MM.1S (cell line): Measurements from ENCODE around the gene NDST1.

Experiments used
- DNase-seq: peaks from one replicate; pipeline ENCODE4 v3.0.0-alpha.2; 2015
- H2AFZ ChIP-seq: fragments of 300-600 bp; sonication (generic); 2 replicates; pipeline ENCODE4 v1.6.0; 2016; ENCODE audit warnings: antibody characterized with exemption, low read length
- H3F3A ChIP-seq: fragments of 300-600 bp; sonication (generic); 2 replicates; pipeline ENCODE4 v1.6.1; 2016; ENCODE audit warnings: mild to moderate bottlenecking, antibody characterized with exemption, low read length, moderate library complexity, mixed read lengths; ENCODE audit not compliant: insufficient read depth
- H3K27ac ChIP-seq: fragments of 300-600 bp; sonication (generic); 2 replicates; pipeline ENCODE4 v1.5.1; 2016; ENCODE audit warnings: mild to moderate bottlenecking, low read length
- H3K27me3 ChIP-seq: fragments of 300-600 bp; sonication (generic); replicated peaks from 2 replicates; pipeline ENCODE4 v1.6.0; 2016; ENCODE audit warnings: low read length; ENCODE audit not compliant: insufficient read depth
- H3K36me3 ChIP-seq: fragments of 300-600 bp; sonication (generic); replicated peaks from 2 replicates; pipeline ENCODE4 v1.6.1; 2016; ENCODE audit warnings: mild to moderate bottlenecking, low read length, mixed read lengths; ENCODE audit not compliant: insufficient read depth
- H3K4me1 ChIP-seq: fragments of 300-600 bp; sonication (generic); 2 replicates; pipeline ENCODE4 v1.6.1; 2016; ENCODE audit warnings: low read length, mixed read lengths
- H3K4me2 ChIP-seq: fragments of 300-600 bp; sonication (generic); 2 replicates; pipeline ENCODE4 v1.6.0; 2016; ENCODE audit warnings: low read depth, low read length
- H3K4me3 ChIP-seq: fragments of 300-600 bp; sonication (generic); 2 replicates; pipeline ENCODE4 v1.5.1; 2016; ENCODE audit warnings: low read length, mixed read lengths
- H3K79me2 ChIP-seq: fragments of 300-600 bp; sonication (generic); 2 replicates; pipeline ENCODE4 v1.6.1; 2016; ENCODE audit warnings: mixed run types, low read length, mixed read lengths
- H3K9ac ChIP-seq: fragments of 300-600 bp; sonication (generic); 2 replicates; pipeline ENCODE4 v1.6.1; 2016; ENCODE audit warnings: low read length, mixed read lengths
- H3K9me2 ChIP-seq: fragments of 300-600 bp; sonication (generic); replicated peaks from 2 replicates; pipeline ENCODE4 v1.6.1; 2016; ENCODE audit warnings: mild to moderate bottlenecking, low read length, mixed read lengths; ENCODE audit not compliant: insufficient read depth
- H3K9me3 ChIP-seq: fragments of 300-600 bp; sonication (generic); replicated peaks from 2 replicates; pipeline ENCODE4 v1.6.1; 2016; ENCODE audit warnings: mild to moderate bottlenecking, low read length, mixed read lengths; ENCODE audit not compliant: insufficient read depth
- H4K20me1 ChIP-seq: fragments of 300-600 bp; sonication (generic); 2 replicates; pipeline ENCODE4 v1.6.1; 2016; ENCODE audit warnings: mild to moderate bottlenecking, low read length, moderate library complexity, mixed read lengths; ENCODE audit not compliant: insufficient read depth
- CTCF ChIP-seq: fragments of 300-600 bp; sonication (generic); IDR thresholded peaks from 2 replicates; pipeline ENCODE4 v1.5.1; 2016; ENCODE audit warnings: antibody characterized with exemption, low read length, mixed read lengths
- EZH2 ChIP-seq: fragments of 300-600 bp; sonication (generic); optimal IDR thresholded peaks from 2 replicates; pipeline ENCODE3; 2017; ENCODE audit warnings: low read depth, mild to moderate bottlenecking, antibody characterized with exemption, low read length, mixed read lengths
- EZH2phosphoT487 ChIP-seq: fragments of 300-600 bp; sonication (generic); IDR thresholded peaks from 2 replicates; pipeline ENCODE4 v1.6.1; 2018; ENCODE audit warnings: antibody characterized with exemption, low read length

NDST1 gene

GRCh38 chr5:150593593-150593992 lies 85.7 kb downstream of the NDST1 start:
- no peaks in the 10 kb centered on the region for H3F3A ChIP-seq
- H3K27ac ChIP-seq, result no peak overlapping the region
- no peaks in the 10 kb centered on the region for H4K20me1 ChIP-seq
- H3K36me3 ChIP-seq, result no peaks in the 10 kb centered on the region
- H3K4me3 ChIP-seq, result no peak overlapping the region
- H3K79me2 ChIP-seq, result no peaks in the 10 kb centered on the region
- H3K9ac ChIP-seq, result no peak overlapping the region
- no peak overlapping the region for H3K4me2 ChIP-seq
- H2AFZ ChIP-seq, result no peak overlapping the region
- H3K4me1 ChIP-seq, result no peaks in the 10 kb centered on the region
- no peaks in the 10 kb centered on the region for H3K27me3 ChIP-seq
- TF ChIP-seq CTCF, result no peak
- TF ChIP-seq EZH2phosphoT487, result no peak
- no peak for TF ChIP-seq EZH2
- H3K9me3 ChIP-seq, result no peaks in the 10 kb centered on the region
- no peaks in the 10 kb centered on the region for H3K9me2 ChIP-seq
- DNase-seq, result no peak

GRCh38 chr5:150593996-150594395 lies 86.1 kb downstream of the NDST1 start:
- H3K79me2 ChIP-seq, result no peaks in the 10 kb centered on the region
- no peak overlapping the region for H3K4me3 ChIP-seq
- H3K4me2 ChIP-seq, result no peak overlapping the region
- H3F3A ChIP-seq, result no peaks in the 10 kb centered on the region
- no peaks in the 10 kb centered on the region for H3K36me3 ChIP-seq
- no peaks in the 10 kb centered on the region for H3K27me3 ChIP-seq
- H3K9ac ChIP-seq, result no peak overlapping the region
- H2AFZ ChIP-seq, result no peak overlapping the region
- H3K4me1 ChIP-seq, result no peaks in the 10 kb centered on the region
- H4K20me1 ChIP-seq, result no peaks in the 10 kb centered on the region
- H3K9me2 ChIP-seq, result no peaks in the 10 kb centered on the region
- H3K9me3 ChIP-seq, result no peaks in the 10 kb centered on the region
- no peak overlapping the region for H3K27ac ChIP-seq
- no peak for TF ChIP-seq EZH2
- no peak for TF ChIP-seq CTCF
- no peak for TF ChIP-seq EZH2phosphoT487
- DNase-seq, result no peak

- DNase-seq, result no peak
- H3K79me2 ChIP-seq, result no peaks in the 10 kb centered on the region
- no peak overlapping the region for H3K9ac ChIP-seq
- no peaks in the 10 kb centered on the region for H3K27me3 ChIP-seq
- H3K4me3 ChIP-seq, result no peak overlapping the region
- H2AFZ ChIP-seq, result no peak overlapping the region
- H3F3A ChIP-seq, result no peaks in the 10 kb centered on the region
- H3K4me2 ChIP-seq, result no peak overlapping the region
- H3K36me3 ChIP-seq, result no peaks in the 10 kb centered on the region
- H3K9me2 ChIP-seq, result no peaks in the 10 kb centered on the region
- H3K4me1 ChIP-seq, result no peaks in the 10 kb centered on the region
- no peaks in the 10 kb centered on the region for H4K20me1 ChIP-seq
- no peak for TF ChIP-seq EZH2phosphoT487
- no peak for TF ChIP-seq CTCF
- no peaks in the 10 kb centered on the region for H3K9me3 ChIP-seq
- no peak overlapping the region for H3K27ac ChIP-seq
These were observed 87.6 kb downstream of the NDST1 start for GRCh38 chr5:150595466-150596031.
